GM12864 (cell line): ENCODE results near the gene NELFCD.
"Not testable (repeated sequence)": the region's sequence is repeated elsewhere in the genome, so short reads cannot be mapped to it uniquely, and the experiment has no call there.

Experiments
- DNase-seq: peaks from one replicate; pipeline ENCODE4 v3.0.0-alpha.2; 2011; ENCODE audit warnings: low read depth
- H3K4me3 ChIP-seq: 2 replicates; pipeline ENCODE4 v1.5.1; 2011; ENCODE audit warnings: mild to moderate bottlenecking, low read depth, low read length, control low read depth
- TF ChIP-seq, protein P1 (sequence below): IDR thresholded peaks from 2 replicates; pipeline ENCODE4 v1.5.1; 2011; ENCODE audit warnings: low read depth, mild to moderate bottlenecking, moderate library complexity, low read length, control low read depth, inconsistent platforms; ENCODE audit errors: missing control alignments

The NELFCD gene

GRCh38 chr20:59032713-59033059 is 51.6 kb downstream of the NELFCD start:
- H3K4me3 ChIP-seq, result peak overlapping the region; percentile 66
- TF ChIP-seq, protein P1, sequence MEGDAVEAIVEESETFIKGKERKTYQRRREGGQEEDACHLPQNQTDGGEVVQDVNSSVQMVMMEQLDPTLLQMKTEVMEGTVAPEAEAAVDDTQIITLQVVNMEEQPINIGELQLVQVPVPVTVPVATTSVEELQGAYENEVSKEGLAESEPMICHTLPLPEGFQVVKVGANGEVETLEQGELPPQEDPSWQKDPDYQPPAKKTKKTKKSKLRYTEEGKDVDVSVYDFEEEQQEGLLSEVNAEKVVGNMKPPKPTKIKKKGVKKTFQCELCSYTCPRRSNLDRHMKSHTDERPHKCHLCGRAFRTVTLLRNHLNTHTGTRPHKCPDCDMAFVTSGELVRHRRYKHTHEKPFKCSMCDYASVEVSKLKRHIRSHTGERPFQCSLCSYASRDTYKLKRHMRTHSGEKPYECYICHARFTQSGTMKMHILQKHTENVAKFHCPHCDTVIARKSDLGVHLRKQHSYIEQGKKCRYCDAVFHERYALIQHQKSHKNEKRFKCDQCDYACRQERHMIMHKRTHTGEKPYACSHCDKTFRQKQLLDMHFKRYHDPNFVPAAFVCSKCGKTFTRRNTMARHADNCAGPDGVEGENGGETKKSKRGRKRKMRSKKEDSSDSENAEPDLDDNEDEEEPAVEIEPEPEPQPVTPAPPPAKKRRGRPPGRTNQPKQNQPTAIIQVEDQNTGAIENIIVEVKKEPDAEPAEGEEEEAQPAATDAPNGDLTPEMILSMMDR, result peak; percentile 25
- DNase-seq, result no peak

DNA sequence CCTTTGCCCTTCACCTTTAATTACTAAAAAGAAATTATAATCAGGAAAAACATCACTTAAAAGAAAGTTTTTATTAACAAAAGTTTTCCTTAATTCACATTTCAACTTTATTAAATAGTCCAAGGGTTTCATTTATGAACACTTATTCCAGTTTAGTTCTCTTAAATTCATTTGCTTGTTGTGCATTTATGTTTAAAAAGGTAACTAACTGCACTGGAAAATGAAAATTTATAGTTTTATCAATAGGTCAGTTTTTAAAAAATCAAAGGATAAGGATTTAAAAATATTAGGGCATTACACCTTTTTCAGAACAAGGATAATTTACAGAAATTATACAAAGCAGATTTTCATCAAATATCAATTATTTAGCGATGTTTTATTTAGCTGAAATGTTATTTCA is 52.0 kb downstream of the NELFCD start:
- peak overlapping the region; percentile 66; the same call in 1 of the 2 replicates for H3K4me3 ChIP-seq
- DNase-seq, result no peak
- TF ChIP-seq, protein P1, result no peak

DNA sequence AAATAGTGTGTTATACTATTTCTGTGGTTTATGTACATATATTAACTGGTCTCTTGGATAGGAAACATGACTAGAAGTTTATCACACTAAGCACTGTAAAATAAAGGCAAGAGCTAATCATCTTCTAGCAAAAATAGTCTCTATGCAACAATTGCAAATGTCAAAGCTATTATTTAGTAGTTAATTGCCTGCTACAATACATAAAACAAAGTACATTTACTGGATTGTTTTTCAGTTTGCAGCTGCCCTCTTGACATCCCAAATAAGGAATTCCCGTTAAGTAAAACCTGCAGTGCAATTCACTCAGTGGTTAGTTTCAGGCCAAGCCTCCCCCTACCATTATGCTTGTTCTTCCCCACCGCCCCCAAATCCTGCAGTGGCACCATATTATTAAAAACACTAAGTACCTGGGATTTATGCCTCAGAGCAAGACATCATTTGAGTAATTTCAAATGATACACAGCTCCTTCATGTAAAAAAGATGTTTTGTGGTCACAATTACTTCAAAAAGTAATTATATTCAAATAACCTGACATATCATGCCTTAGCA is 52.6 kb downstream of the NELFCD start:
- TF ChIP-seq, protein P1, result no peak
- no peak for DNase-seq
- no peak overlapping the region for H3K4me3 ChIP-seq

GRCh38 chr20:59035381-59035780 is 54.3 kb downstream of the NELFCD start:
- DNase-seq, result no peak
- H3K4me3 ChIP-seq, result no peak overlapping the region
- TF ChIP-seq, protein P1, result no peak

DNA sequence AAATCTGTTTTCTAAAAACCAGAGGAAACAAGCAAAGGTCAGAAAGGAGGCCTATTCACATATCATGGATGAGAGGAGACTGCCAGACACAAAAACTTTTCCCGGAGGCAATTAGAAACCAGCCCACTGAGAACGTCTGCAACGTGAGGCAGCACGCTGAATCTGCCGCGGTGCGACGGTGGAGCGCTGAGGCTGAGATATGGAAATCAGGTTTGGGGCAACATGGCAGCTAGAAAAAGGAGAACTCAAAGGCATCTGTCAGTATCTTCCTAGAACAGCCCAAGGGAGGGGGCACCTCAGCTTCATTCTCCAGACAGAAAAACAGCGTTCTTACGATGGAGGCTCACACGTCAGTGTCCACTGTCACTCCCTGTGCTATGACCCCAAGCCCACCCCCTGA is 56.3 kb downstream of the NELFCD start:
- no peak for DNase-seq
- H3K4me3 ChIP-seq, result no peak overlapping the region
- TF ChIP-seq, protein P1, result no peak

DNA sequence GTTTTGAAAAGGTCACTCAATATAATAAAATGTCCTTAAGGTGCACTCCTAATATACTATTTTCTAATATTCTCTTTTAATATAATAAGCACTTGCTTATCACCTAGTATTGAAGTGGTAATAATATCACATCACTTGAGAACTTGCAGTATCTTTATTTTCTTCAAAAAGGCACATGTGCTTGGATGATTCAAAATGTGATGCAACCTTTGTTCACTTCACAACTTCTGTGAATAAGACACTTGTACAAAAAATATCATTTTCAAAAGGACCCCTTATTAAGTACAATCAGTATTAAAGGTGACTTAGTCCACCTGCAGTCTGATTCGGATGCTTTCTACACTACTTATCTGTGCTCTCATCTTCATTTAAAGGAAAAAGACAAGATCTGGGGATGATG is 58.2 kb downstream of the NELFCD start:
- no peak for DNase-seq
- TF ChIP-seq, protein P1, result no peak

GRCh38 chr20:59040667-59041066 is 59.6 kb downstream of the NELFCD start:
- peak overlapping the region; percentile 91 for H3K4me3 ChIP-seq
- no peak for DNase-seq
- TF ChIP-seq, protein P1, result no peak

More for the DNA sequence above, 58.2 kb downstream of the NELFCD start:
- no peak overlapping the region for H3K4me3 ChIP-seq

GRCh38 chr20:59041487-59041886 is 60.4 kb downstream of the NELFCD start:
- H3K4me3 ChIP-seq, result peak overlapping the region; percentile 91
- DNase-seq, result not testable (repeated sequence)
